Measurements from ENCODE around the gene APOBEC4. TPM values are rescaled to one million over a fixed set of nuclear protein-coding genes. Genes with fewer than 3 reads are reported as not detected.
A peak's percentile ranks its signal among the peaks of the same experiment; 100 is the strongest.

Gene APOBEC4
- total RNA-seq (2011; cell fraction: chromatin; rRNA removed; ENCODE audit: low replicate concordance), result not detected in 2 replicates
- not detected in 2 replicates for total RNA-seq (2011; cell fraction: nucleolus; rRNA removed)
- total RNA-seq (2011; cell fraction: nucleoplasm; rRNA removed), result not detected in 2 replicates
- total RNA-seq (2014; rRNA removed) (not detected in 2 replicates), total RNA-seq (2014; rRNA removed; fragmentation: Illumina TruSeq; extraction: Trizol) (not detected in 2 replicates), total RNA-seq (2015; rRNA removed; fragmentation: Illumina TruSeq; extraction: Trizol) (not detected in 2 replicates), total RNA-seq (2021) (not detected in 2 replicates), polyA plus RNA-seq (2011; rRNA removed) (not detected in 2 replicates), polyA plus RNA-seq (2014; fragmentation: Illumina TruSeq; extraction: Trizol) (not detected in 2 replicates), polyA plus RNA-seq (2014; fragmentation: Nextera tagmentation; extraction: Ambion mirVana) (not detected), polyA plus RNA-seq (2014; rRNA removed) (not detected in 2 replicates), polyA minus RNA-seq (2011; rRNA and poly(A)+ RNA removed) (not detected in 2 replicates), Bru-seq, nascent RNA (not detected), BruChase-seq, experiment 1, labeled RNA remaining after a 2-hour chase (not detected), BruChase-seq, experiment 2, labeled RNA remaining after a 6-hour chase (not detected)
- not detected in 2 replicates for polyA plus RNA-seq (2011; cell fraction: cytosol; rRNA removed)
- polyA plus RNA-seq (2011; cell fraction: nucleus; rRNA removed), result not detected in 2 replicates
- not detected in 2 replicates for polyA plus RNA-seq (2012)
- not detected in 2 replicates for polyA minus RNA-seq (2011; cell fraction: cytosol; rRNA and poly(A)+ RNA removed)
- polyA minus RNA-seq (2011; cell fraction: nucleus; rRNA and poly(A)+ RNA removed), result not detected in 2 replicates
- long read RNA-seq, experiment 1, result 0 reads
- long read RNA-seq, experiment 2, result 0 reads
- long read RNA-seq, experiment 3, result 0 reads

- H3K36me3 ChIP-seq (ENCODE audit: control insufficient read depth, insufficient read depth, low read length), result no peaks in the 10 kb centered on the region
- H4K20me1 ChIP-seq (replicated peaks; ENCODE audit: control insufficient read depth, insufficient read depth, low read length), result no peaks in the 10 kb centered on the region
- CTCF ChIA-PET (ENCODE audit: low intra/inter-chr PET ratio), result no interaction called here
- intact Hi-C loops (cut with micrococcal nuclease) (no loop called here), in situ Hi-C loops (cut with MboI) (loop anchor here (10.0 kb wide), 1 partner anchor 252 kb away; no protein-coding TSS in a partner anchor)
- ATAC-seq (no peak), FAIRE-seq (no peak), DNase-seq (ENCODE audit: extremely low read depth in 1 of 4, low spot score in 3 of 4) (no peak)
- H3K27ac ChIP-seq (ENCODE audit: extremely low read depth, low read depth, low read length), result no peak within 1 kb of the TSS
- WGBS (ENCODE audit: insufficient coverage, low coverage, missing lambda C conversion rate), result 3% methylated on average over 5 of the region's 5 CpGs
- H3K9me3 ChIP-seq (replicated peaks; ENCODE audit: control insufficient read depth, insufficient read depth, low read depth, low read length), result no peaks in the 10 kb centered on the region
- H3K4me1 ChIP-seq (replicated peaks in 1 of 2; ENCODE audit: control insufficient read depth in 2 of 2, insufficient read depth in 2 of 2, low read length in 2 of 2), result no peaks in the 10 kb centered on the region
- H3K4me2 ChIP-seq (ENCODE audit: insufficient read depth, low read length), result no peak within 1 kb of the TSS
- peaks cover 2 to 19% of the 10 kb centered on the region in 2 experiments; a peak in 3 of 5 replicates for H3K27me3 ChIP-seq (ENCODE audit: control insufficient read depth in 2 of 2, insufficient read depth in 2 of 2, low read length in 2 of 2)
- no peak within 1 kb of the TSS for H2AFZ ChIP-seq (ENCODE audit: low read depth, low read length)
- no peak within 1 kb of the TSS for H3K4me3 ChIP-seq
- H3K9me1 ChIP-seq (ENCODE audit: control insufficient read depth, insufficient read depth, low read length), result no peaks in the 10 kb centered on the region
- H3K79me2 ChIP-seq (ENCODE audit: control insufficient read depth, insufficient read depth, low read length), result no peaks in the 10 kb centered on the region
- no peak within 1 kb of the TSS for H3K9ac ChIP-seq (ENCODE audit: insufficient read depth in 1 of 2, low read depth in 2 of 2, low read length in 2 of 2)
- BruUV-seq (replicated peaks), result no TSS peak
- TF ChIP-seq ZFPM2 (CRISPR knock-in tag; IDR thresholded peaks at IDR 0.05) (no peak), RFX1 (IDR thresholded peaks at IDR 0.05) (0 out of 2 replicates have a peak, but pooled peaks have one; percentile 16)
- POLR2A ChIA-PET, result no interaction called here
Observed at GRCh38 chr1:183652547-183653461, at the start of gene APOBEC4. TSS of gene APOBEC4 (minus strand) at chr1:183653316. CDS start at chr1:183648781, 4,535 bp downstream.
